ENCODE data around the gene TAS2R1. TPM values are rescaled to one million over a fixed set of nuclear protein-coding genes. Genes with fewer than 3 reads are reported as not detected.

The TAS2R1 gene
- total RNA-seq, 2 donors from 2014 or later = not detected

- intact Hi-C loops (cut with DNase I, micrococcal nuclease) = no loop called here
- DNase-seq (no peak), ATAC-seq (no peak)
These were observed 33.3 kb downstream of the TAS2R1 start for GRCh38 chr5:9596824-9597223.

DNA sequence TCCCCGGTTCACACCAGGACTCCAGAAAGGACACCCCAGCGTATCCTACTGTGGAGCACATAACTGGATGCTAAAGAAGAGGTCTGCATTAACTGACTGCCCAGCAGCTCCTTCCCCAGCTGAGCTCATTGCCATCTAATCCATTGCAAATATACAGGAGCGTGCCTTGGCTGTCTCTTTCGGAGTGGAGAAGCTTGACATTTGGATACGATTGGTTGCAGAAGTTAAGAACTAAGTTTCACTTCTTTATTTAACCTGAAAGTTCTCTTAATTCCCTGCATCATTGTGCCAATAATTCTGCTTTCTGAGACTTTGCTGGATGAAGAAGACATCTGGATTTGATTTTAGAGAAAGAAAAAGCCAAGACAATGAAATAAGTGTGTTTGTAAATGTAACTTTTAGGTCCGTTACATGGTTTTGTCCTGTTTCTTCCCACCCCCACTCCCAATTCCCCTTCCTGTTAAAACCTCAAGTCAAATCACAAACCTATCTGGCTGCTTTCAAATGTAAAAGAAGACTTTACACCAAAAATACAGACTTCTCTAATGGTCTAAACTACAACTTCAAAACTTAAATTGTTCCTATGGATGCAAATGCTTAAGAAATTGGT, 33.9 kb downstream of the TAS2R1 start:
- ATAC-seq (no peak), DNase-seq (no peak)
- intact Hi-C loops (cut with DNase I, micrococcal nuclease) = no loop called here

- intact Hi-C loops (cut with DNase I, micrococcal nuclease) = no loop called here
- no peak for ATAC-seq
- no peak for DNase-seq
These were observed 35.2 kb downstream of the TAS2R1 start for GRCh38 chr5:9594913-9595312.

- no peak for ATAC-seq
- no peak for DNase-seq
- intact Hi-C loops (cut with DNase I, micrococcal nuclease) = no loop called here
These were observed 40.9 kb downstream of the TAS2R1 start for GRCh38 chr5:9589049-9589835.

- intact Hi-C loops (cut with DNase I, micrococcal nuclease) = no loop called here
- no peak for DNase-seq
- no peak for ATAC-seq
These were observed 41.9 kb downstream of the TAS2R1 start for GRCh38 chr5:9588254-9588653.

DNA sequence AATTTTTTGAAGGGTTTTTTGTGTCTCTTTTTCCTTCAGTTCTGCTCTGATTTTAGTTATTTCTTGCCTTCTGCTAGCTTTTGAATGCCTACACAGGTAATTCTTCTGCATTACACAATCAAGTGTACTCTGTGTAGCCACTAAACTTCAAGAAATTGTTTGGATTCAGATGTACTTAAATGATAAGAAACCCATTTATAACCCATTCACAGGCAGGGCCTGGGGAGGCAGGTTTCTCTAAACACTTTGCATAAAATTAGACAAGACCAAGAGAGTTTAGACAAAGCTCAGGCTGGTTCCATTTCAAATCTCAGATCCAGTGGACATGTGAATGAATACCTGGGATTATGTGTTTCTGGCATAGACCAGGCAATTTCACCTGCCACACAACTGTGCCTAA, 43.0 kb downstream of the TAS2R1 start:
- DNase-seq = no peak
- intact Hi-C loops (cut with DNase I, micrococcal nuclease) = no loop called here
- ATAC-seq = no peak

GRCh38 chr5:9582406-9582805, 47.7 kb downstream of the TAS2R1 start:
- DNase-seq = no peak
- intact Hi-C loops (cut with DNase I, micrococcal nuclease) = no loop called here
- ATAC-seq = no peak

Other genes with a start within 250 kb of the TAS2R1 start
- gene SEMA5A, start 84.3 kb downstream of the TAS2R1 start, total RNA-seq = 10 to 100 TPM; 33.8 to 37.4 TPM

Measured in left colon (tissue), 2 donors.